K562 (cell line): ENCODE data around the gene CNTFR. TPM values are rescaled to one million over a fixed set of nuclear protein-coding genes. Genes with fewer than 3 reads are reported as not detected.
A peak's percentile ranks its signal among the peaks of the same experiment; 100 is the strongest.

Experiments
- ARID2 ChIP-seq: fragments of 450-650 bp; IDR thresholded peaks from 2 replicates; pipeline ENCODE4 v1.6.1; 2017; ENCODE audit warnings: antibody characterized with exemption, mild to moderate bottlenecking
- ATF7 ChIP-seq: fragments of 450-650 bp; IDR thresholded peaks from 2 replicates; pipeline ENCODE4 v1.7.1; 2014; ENCODE audit warnings: mild to moderate bottlenecking, moderate library complexity
- BHLHE40 ChIP-seq: IDR thresholded peaks from 2 replicates; pipeline ENCODE4 v1.6.1; 2011; ENCODE audit warnings: low read length, improper control_type of control experiment
- CTBP1 ChIP-seq: fragments of 450-650 bp; IDR thresholded peaks from 2 replicates; pipeline ENCODE4 v1.6.1; 2016; ENCODE audit warnings: borderline replicate concordance
- CXXC5 ChIP-seq: fragments of 250-450 bp; sonication (Bioruptor Pico); IDR thresholded peaks from 2 replicates; pipeline ENCODE4 v1.8.0; 2022; ENCODE audit warnings: inconsistent platforms, mild to moderate bottlenecking, moderate library complexity
- FOS ChIP-seq: IDR thresholded peaks from 3 replicates; pipeline ENCODE4 v1.6.1; 2011; ENCODE audit not compliant: insufficient read length; ENCODE audit errors: extremely low read depth
- HMGN3 ChIP-seq: IDR thresholded peaks from 2 replicates; pipeline ENCODE4 v1.6.1; 2011; ENCODE audit warnings: borderline replicate concordance, low read depth, mild to moderate bottlenecking, mixed read lengths, low read length; ENCODE audit not compliant: insufficient read length; ENCODE audit errors: extremely low read depth
- L3MBTL2 ChIP-seq: fragments of 450-650 bp; IDR thresholded peaks from 2 replicates; pipeline ENCODE4 v1.6.1; 2016; ENCODE audit warnings: mild to moderate bottlenecking, moderate library complexity
- NFATC3 ChIP-seq: fragments of 450-650 bp; IDR thresholded peaks from 2 replicates; pipeline ENCODE4 v1.6.1; 2017; ENCODE audit warnings: mild to moderate bottlenecking
- NFXL1 ChIP-seq: fragments of 450-650 bp; formaldehyde crosslinking; IDR thresholded peaks from 2 replicates; pipeline ENCODE4 v1.4.0; 2021; ENCODE audit warnings: mild to moderate bottlenecking
- PRMT5 ChIP-seq: sonication (generic); formaldehyde crosslinking; IDR thresholded peaks from 2 replicates; pipeline ENCODE4 v1.5.0; 2020; ENCODE audit warnings: missing genetic modification reagents
- RB1 ChIP-seq: fragments of 450-650 bp; IDR thresholded peaks from 2 replicates; pipeline ENCODE4 v1.6.1; 2017; ENCODE audit warnings: low read depth, mild to moderate bottlenecking
- RBM25 ChIP-seq: fragments of 200-400 bp; formaldehyde crosslinking; IDR thresholded peaks from 2 replicates; pipeline ENCODE4 v1.6.1; 2018; ENCODE audit warnings: low read length, low read depth, moderate library complexity; ENCODE audit not compliant: severe bottlenecking
- SNIP1 ChIP-seq: fragments of 450-650 bp; IDR thresholded peaks from 2 replicates; pipeline ENCODE4 v1.7.1; 2017; ENCODE audit warnings: low read depth, mild to moderate bottlenecking
- STAT5B ChIP-seq: fragments of 250-450 bp; sonication (Bioruptor Pico); IDR thresholded peaks from 2 replicates; pipeline ENCODE4 v1.8.0; 2021; ENCODE audit warnings: mild to moderate bottlenecking, inconsistent platforms
- UBTF ChIP-seq, 2 experiments: IDR thresholded peaks; 2 replicates each; pipeline ENCODE4 v1.6.1; 2012; ENCODE audit warnings: improper control_type of control experiment in 2 of 2, low read depth in 2 of 2, low read length in 2 of 2, borderline replicate concordance in 1 of 2
- ZFPM2 ChIP-seq: fragments of 250-450 bp; sonication (Bioruptor Pico); IDR thresholded peaks from 2 replicates; pipeline ENCODE4 v1.5.1; 2022; ENCODE audit warnings: mild to moderate bottlenecking
- polyA plus RNA-seq, 8 experiments: library from polyadenylated mRNA; depleted of rRNA in 4 of 8; stranded (reverse) in 5 of 8; unstranded in 3 of 8; fragments of >200 nt; fragmentation: Nextera tagmentation in 2 of 8; fragmentation: Illumina TruSeq in 1 of 8; extraction: Ambion mirVana in 2 of 8; extraction: Trizol in 1 of 8; gene quantifications; 2 replicates each; pipeline versions ENCODE4 v1.2.1 to v1.2.3, GENCODE V29; 2011 to 2014; ENCODE audit warnings: inconsistent platforms in 1 of 8, missing spikeins in 1 of 8
- total RNA-seq, 7 experiments: library from RNA; depleted of rRNA in 6 of 7; stranded (reverse); fragments of >200 nt in 6 of 7; fragmentation: Illumina TruSeq in 2 of 7; extraction: Trizol in 2 of 7; gene quantifications; 2 replicates each; pipeline versions ENCODE4 v1.2.1 to v1.2.3, GENCODE V29; 2011 to 2021; ENCODE audit warnings: low replicate concordance in 1 of 7
- TF ChIP-seq, protein P1 (sequence below): fragments of 450-650 bp; formaldehyde crosslinking; IDR thresholded peaks from 2 replicates; pipeline ENCODE4 v1.4.0; 2020; ENCODE audit warnings: mild to moderate bottlenecking, moderate library complexity
- TF ChIP-seq, protein P2 (sequence below): sonication (generic); formaldehyde crosslinking; IDR thresholded peaks from 2 replicates; pipeline ENCODE4 v1.9.0; 2022; ENCODE audit warnings: mild to moderate bottlenecking, missing genetic modification reagents
- TF ChIP-seq, protein P3 (sequence below): sonication (generic); formaldehyde crosslinking; IDR thresholded peaks from 2 replicates; pipeline ENCODE4 v1.8.0; 2022; ENCODE audit warnings: missing genetic modification reagents, mild to moderate bottlenecking, moderate library complexity, borderline replicate concordance
- TF ChIP-seq, protein P4 (sequence below): fragments of 450-650 bp; IDR thresholded peaks from 2 replicates; pipeline ENCODE4 v1.6.1; 2016

CNTFR gene
- total and polyA plus RNA-seq, 9 of the 15 experiments (the other 6 are each of a cell fraction or from before 2014, with no cell fraction given), result not detected

DNA sequence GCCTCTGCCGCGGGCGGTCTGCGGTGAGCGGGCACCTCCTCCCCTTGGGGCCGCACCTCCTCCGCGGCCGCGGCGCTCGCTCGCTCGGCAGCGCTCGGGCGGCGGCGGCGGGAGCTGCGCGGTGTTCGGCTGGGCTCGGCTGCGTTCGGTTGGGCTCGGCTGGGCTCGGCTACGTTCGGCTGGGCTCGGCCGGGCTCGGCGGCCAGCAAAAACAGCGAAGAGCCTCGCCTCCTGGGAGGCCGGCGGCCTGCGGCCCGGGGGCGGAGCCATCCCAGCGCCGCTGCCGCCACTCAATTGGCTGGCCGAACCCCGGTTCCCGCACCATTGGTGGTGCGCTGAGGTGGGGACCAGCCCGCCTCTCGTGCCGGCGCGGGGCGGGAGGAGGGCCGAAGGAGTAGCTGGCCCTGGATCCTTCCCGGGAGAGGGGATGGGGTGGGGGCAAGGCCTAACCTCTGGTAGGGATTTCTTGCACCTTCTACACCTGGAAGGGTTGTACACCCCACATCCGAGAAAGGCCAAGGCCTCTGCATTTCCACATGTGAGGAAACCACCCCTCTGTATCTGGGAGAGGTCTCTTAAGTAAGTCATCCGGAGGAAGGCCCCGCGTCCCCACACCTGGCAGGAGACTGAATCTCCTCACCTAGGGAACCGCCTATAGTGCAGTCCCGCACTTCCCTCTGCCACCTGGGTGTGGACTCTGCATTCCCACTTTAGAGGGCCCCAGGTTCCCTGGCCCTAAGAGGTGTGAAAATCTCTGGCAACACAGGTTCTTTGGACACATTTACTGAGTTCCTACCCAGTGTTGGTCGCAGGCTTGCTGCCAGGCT lies 66.3 kb downstream of the CNTFR start, which contains the start of gene ENHO (continued):
- TF ChIP-seq, protein P1, sequence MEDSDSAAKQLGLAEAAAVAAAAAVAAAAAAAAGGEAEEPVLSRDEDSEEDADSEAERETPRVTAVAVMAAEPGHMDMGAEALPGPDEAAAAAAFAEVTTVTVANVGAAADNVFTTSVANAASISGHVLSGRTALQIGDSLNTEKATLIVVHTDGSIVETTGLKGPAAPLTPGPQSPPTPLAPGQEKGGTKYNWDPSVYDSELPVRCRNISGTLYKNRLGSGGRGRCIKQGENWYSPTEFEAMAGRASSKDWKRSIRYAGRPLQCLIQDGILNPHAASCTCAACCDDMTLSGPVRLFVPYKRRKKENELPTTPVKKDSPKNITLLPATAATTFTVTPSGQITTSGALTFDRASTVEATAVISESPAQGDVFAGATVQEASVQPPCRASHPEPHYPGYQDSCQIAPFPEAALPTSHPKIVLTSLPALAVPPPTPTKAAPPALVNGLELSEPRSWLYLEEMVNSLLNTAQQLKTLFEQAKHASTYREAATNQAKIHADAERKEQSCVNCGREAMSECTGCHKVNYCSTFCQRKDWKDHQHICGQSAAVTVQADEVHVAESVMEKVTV, result peak; percentile 59
- TF ChIP-seq PRMT5 (CRISPR knock-in tag) (no peak), ARID2 (no peak), RBM25 (peak; percentile 71), RB1 (peak; percentile 58; the same call in 1 of the 2 replicates), FOS (peak; percentile 49), NFATC3 (peak; percentile 99), ZFPM2 (CRISPR knock-in tag) (no peak), L3MBTL2 (peak; percentile 46; the same call in 1 of the 2 replicates), CTBP1 (peak; percentile 81), ATF7 (0 out of 2 replicates have a peak, but pooled peaks have one; percentile 19), SNIP1 (peak; percentile 76), CXXC5 (CRISPR knock-in tag) (peak; percentile 58), BHLHE40 (peak; percentile 79), HMGN3 (peak; percentile 60), NFXL1 (CRISPR knock-in tag) (no peak), STAT5B (no peak), UBTF (IDR thresholded peaks at IDR 0.05; ENCODE audit: borderline replicate concordance in 1 of 2, low read depth in 2 of 2, low read length in 2 of 2) (peak in 1 of 2 experiments; percentile 95; a peak in 2 of 4 replicates)
- TF ChIP-seq, protein P2, sequence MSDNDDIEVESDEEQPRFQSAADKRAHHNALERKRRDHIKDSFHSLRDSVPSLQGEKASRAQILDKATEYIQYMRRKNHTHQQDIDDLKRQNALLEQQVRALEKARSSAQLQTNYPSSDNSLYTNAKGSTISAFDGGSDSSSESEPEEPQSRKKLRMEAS (CRISPR knock-in tag), result peak; percentile 68; the same call in 1 of the 2 replicates
- TF ChIP-seq, protein P3, sequence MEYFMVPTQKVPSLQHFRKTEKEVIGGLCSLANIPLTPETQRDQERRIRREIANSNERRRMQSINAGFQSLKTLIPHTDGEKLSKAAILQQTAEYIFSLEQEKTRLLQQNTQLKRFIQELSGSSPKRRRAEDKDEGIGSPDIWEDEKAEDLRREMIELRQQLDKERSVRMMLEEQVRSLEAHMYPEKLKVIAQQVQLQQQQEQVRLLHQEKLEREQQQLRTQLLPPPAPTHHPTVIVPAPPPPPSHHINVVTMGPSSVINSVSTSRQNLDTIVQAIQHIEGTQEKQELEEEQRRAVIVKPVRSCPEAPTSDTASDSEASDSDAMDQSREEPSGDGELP (CRISPR knock-in tag), result peak; percentile 23; the same call in 1 of the 2 replicates
- TF ChIP-seq, protein P4, sequence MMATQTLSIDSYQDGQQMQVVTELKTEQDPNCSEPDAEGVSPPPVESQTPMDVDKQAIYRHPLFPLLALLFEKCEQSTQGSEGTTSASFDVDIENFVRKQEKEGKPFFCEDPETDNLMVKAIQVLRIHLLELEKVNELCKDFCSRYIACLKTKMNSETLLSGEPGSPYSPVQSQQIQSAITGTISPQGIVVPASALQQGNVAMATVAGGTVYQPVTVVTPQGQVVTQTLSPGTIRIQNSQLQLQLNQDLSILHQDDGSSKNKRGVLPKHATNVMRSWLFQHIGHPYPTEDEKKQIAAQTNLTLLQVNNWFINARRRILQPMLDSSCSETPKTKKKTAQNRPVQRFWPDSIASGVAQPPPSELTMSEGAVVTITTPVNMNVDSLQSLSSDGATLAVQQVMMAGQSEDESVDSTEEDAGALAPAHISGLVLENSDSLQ, result peak; percentile 77
